ENCODE measurements around the gene VEGFB.

VEGFB gene

GRCh38 chr11:64285885-64286800, 51.8 kb downstream of the VEGFB start:
- peaks cover 4% of the 10 kb centered on the region for H3K4me1 ChIP-seq (ENCODE audit: insufficient read depth, insufficient read length)
- peaks cover 21% of the 10 kb centered on the region for H3K27me3 ChIP-seq (ENCODE audit: insufficient read depth, insufficient read length)
- peak overlapping the region; percentile 93 for H3K9ac ChIP-seq (ENCODE audit: insufficient read length, low read depth)
- peak overlapping the region; percentile 75 for H3K4me3 ChIP-seq (ENCODE audit: insufficient read length, low read depth)
- DNase-seq (ENCODE audit: low read depth, low spot score): no peak
- H3K9me3 ChIP-seq (ENCODE audit: insufficient read depth, low read length): no peaks in the 10 kb centered on the region
- TF ChIP-seq ZNF274 (IDR thresholded peaks at IDR 0.05; ENCODE audit: low read depth, low read length) (no peak), SUZ12 (IDR thresholded peaks at IDR 0.05; ENCODE audit: extremely low read depth, insufficient read depth, insufficient read length) (no peak), YY1 (IDR thresholded peaks at IDR 0.05; ENCODE audit: insufficient read depth, insufficient read length) (no peak)
- H3K36me3 ChIP-seq (ENCODE audit: insufficient read depth, insufficient read length, low read length): peaks cover 23% of the 10 kb centered on the region

GRCh38 chr11:64286801-64287159, 52.4 kb downstream of the VEGFB start:
- Histone ChIP-seq H3K4me3 (ENCODE audit: insufficient read length, low read depth) (no peak overlapping the region), H3K27me3 (ENCODE audit: insufficient read depth, insufficient read length) (peaks cover 28% of the 10 kb centered on the region), H3K9ac (ENCODE audit: insufficient read length, low read depth) (no peak overlapping the region), H3K4me1 (ENCODE audit: insufficient read depth, insufficient read length) (peaks cover 6% of the 10 kb centered on the region), H3K36me3 (ENCODE audit: insufficient read depth, insufficient read length, low read length) (peaks cover 20% of the 10 kb centered on the region), H3K9me3 (ENCODE audit: insufficient read depth, low read length) (no peaks in the 10 kb centered on the region)
- DNase-seq (ENCODE audit: low read depth, low spot score): no peak
- TF ChIP-seq YY1 (IDR thresholded peaks at IDR 0.05; ENCODE audit: insufficient read depth, insufficient read length): no peak
- TF ChIP-seq SUZ12 (IDR thresholded peaks at IDR 0.05; ENCODE audit: extremely low read depth, insufficient read depth, insufficient read length): no peak
- TF ChIP-seq ZNF274 (IDR thresholded peaks at IDR 0.05; ENCODE audit: low read depth, low read length): no peak

GRCh38 chr11:64287676-64288352, 53.4 kb downstream of the VEGFB start:
- no peak for TF ChIP-seq YY1 (IDR thresholded peaks at IDR 0.05; ENCODE audit: insufficient read depth, insufficient read length)
- TF ChIP-seq ZNF274 (IDR thresholded peaks at IDR 0.05; ENCODE audit: low read depth, low read length): no peak
- TF ChIP-seq SUZ12 (IDR thresholded peaks at IDR 0.05; ENCODE audit: extremely low read depth, insufficient read depth, insufficient read length): no peak
- Histone ChIP-seq H3K4me3 (ENCODE audit: insufficient read length, low read depth) (no peak overlapping the region), H3K27me3 (ENCODE audit: insufficient read depth, insufficient read length) (peaks cover 38% of the 10 kb centered on the region), H3K9me3 (ENCODE audit: insufficient read depth, low read length) (no peaks in the 10 kb centered on the region), H3K4me1 (ENCODE audit: insufficient read depth, insufficient read length) (peaks cover 11% of the 10 kb centered on the region), H3K9ac (ENCODE audit: insufficient read length, low read depth) (no peak overlapping the region), H3K36me3 (ENCODE audit: insufficient read depth, insufficient read length, low read length) (peaks cover 13% of the 10 kb centered on the region)
- no peak for DNase-seq (ENCODE audit: low read depth, low spot score)

- peaks cover 11% of the 10 kb centered on the region for H3K4me1 ChIP-seq (ENCODE audit: insufficient read depth, insufficient read length)
- H3K27me3 ChIP-seq (ENCODE audit: insufficient read depth, insufficient read length): peaks cover 44% of the 10 kb centered on the region
- H3K9ac ChIP-seq (ENCODE audit: insufficient read length, low read depth): no peak overlapping the region
- no peak for DNase-seq (ENCODE audit: low read depth, low spot score)
- H3K4me3 ChIP-seq (ENCODE audit: insufficient read length, low read depth): no peak overlapping the region
- H3K9me3 ChIP-seq (ENCODE audit: insufficient read depth, low read length): no peaks in the 10 kb centered on the region
- no peak for TF ChIP-seq ZNF274 (IDR thresholded peaks at IDR 0.05; ENCODE audit: low read depth, low read length)
- no peak for TF ChIP-seq YY1 (IDR thresholded peaks at IDR 0.05; ENCODE audit: insufficient read depth, insufficient read length)
- no peak for TF ChIP-seq SUZ12 (IDR thresholded peaks at IDR 0.05; ENCODE audit: extremely low read depth, insufficient read depth, insufficient read length)
- H3K36me3 ChIP-seq (ENCODE audit: insufficient read depth, insufficient read length, low read length): peaks cover 13% of the 10 kb centered on the region
Observed at GRCh38 chr11:64288353-64288750, 54.0 kb downstream of the VEGFB start.

Data from NT2/D1 (cell line).